NCI-H69 (cell line): ENCODE data around the gene DLGAP1.
A peak's percentile ranks its signal among the peaks of the same experiment; 100 is the strongest.

Experiments used
- DNase-seq: peaks from one replicate; lab custom pipeline; 2025; lab: John Stamatoyannopoulos, UW

Gene DLGAP1

DNA sequence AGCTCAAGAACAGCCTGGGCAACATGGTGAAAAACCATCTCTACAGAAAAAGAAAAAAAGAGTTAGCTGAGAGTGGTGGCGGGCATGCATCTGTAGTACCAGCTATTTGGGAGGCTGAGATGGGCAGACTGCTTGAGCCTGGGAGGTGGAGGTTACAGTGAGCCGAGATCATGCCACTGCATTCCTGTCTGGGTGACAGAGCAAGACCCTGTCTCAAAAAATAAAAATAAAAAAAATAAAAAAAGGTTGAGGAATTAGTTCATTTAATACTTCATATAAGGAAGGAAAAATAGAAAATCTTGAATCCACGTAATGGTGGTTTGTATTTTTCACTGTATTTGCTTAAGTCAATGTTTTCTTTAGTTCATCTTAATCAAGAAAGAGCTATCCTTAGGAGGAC is 763.4 kb downstream of the DLGAP1 start:
- peak; percentile 52 for DNase-seq

GRCh38 chr18:3690764-3691066 is 764.4 kb downstream of the DLGAP1 start:
- DNase-seq, result no peak

- DNase-seq, result no peak
Measured at GRCh38 chr18:3689986-3690763, 764.9 kb downstream of the DLGAP1 start.

- DNase-seq, result no peak
Measured at GRCh38 chr18:3689091-3689490, 766.0 kb downstream of the DLGAP1 start.

- DNase-seq, result peak; percentile 45
Measured at GRCh38 chr18:3688690-3689089, 766.4 kb downstream of the DLGAP1 start.

DNA sequence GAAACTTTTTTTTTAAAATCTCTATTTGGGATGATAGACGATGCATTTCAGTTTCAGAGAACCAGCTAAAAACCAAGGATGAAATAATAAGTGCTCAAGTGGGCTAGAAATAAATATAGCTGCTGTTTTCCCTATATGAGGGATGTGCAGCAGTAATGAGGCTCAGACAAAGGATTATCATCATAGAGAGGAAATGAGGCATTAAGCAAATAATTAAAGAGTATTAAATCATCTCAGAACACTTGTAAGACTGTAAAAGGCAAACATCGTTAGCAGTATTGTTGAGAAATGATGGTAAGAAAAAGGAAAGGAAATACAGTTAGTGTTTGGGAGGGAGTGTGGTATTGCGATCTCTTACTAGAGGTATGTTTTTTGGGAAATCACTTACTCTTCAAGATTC is 771.6 kb downstream of the DLGAP1 start:
- DNase-seq, result peak; percentile 92

GRCh38 chr18:3682061-3682460 is 773.0 kb downstream of the DLGAP1 start:
- DNase-seq, result no peak

- DNase-seq, result no peak
Measured at GRCh38 chr18:3679241-3679640, 775.9 kb downstream of the DLGAP1 start.

DNA sequence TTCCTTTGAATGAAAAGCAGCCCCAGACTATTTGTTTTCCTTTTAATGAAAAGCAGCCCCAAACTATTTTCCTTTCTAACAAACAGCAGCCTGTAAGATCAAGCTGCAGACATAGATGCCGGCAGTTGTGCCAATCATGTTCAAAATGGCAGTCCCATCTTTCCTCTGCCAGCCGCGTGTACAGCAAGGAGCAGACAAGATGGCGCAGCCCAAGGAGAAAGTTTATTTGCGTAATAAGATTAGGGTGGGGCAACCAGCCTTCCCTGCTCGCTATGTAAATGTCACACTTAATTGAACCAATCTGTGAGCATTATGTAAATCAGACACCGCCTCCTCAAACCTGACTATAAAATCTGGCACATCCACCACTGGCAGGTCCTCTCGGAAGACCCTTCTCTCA is 779.1 kb downstream of the DLGAP1 start:
- DNase-seq, result no peak

DNA sequence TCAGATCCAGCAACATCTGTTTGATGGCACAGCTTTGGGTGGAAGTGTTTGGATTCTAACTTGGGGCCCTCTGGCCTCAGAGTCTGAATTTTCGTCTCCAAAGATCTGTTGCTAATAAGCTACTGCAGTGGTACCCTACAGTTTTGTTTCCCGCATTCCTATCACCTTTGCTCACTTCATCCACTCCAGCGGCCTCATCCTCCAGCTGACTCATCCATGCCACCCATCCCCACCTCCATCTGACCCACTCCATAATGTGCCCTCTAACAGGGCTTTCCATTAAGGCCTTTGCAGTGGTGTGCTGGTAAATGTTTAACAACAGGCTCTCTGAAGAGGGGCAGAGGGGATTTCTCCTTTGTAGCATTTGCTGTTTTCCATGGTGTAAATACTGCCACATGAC is 779.7 kb downstream of the DLGAP1 start:
- no peak for DNase-seq

GRCh38 chr18:3671176-3671575 is 783.9 kb downstream of the DLGAP1 start:
- peak; percentile 51 for DNase-seq

- DNase-seq, result no peak
Measured at GRCh38 chr18:3669376-3669775, 785.7 kb downstream of the DLGAP1 start.

DNA sequence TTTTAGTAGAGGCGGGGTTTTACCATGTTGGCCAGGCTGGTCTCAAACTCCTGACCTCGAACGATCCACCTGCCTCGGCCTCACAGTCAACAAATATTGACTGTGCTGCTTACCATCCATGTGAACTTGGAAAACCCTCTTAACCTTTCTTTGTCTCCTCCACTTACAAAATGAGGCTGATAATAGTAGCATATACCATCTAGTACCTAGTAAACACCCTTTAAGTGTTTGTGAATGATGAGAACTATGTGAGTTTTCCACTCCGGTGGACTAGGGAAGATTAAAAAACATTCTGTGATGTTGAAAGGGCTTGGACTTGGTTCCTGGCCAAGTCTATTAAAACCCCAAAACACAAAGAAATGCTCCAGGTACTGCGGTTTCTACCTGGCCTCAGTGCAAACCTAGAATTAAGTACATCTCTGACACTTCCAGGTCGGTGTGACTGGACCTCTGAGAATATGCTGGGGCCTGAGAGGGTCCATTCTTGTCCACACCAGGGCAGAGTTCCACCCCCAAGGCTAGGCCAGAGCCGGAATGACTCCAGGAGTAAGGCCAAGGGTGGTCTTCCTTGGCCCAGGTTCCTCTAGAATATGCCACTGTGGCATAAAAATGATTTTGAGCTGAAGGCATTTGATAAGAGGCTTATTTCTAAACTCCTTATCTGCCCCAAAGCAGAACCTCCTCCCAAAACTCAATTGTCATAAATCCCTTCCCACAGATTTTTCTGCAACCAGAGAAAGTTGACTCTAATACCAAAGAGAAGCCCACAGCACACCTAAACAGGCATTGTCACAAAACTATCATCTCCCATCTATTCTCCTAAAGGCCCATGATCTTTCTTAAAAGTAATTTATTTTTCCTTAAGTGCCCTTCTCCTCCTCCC is 787.6 kb downstream of the DLGAP1 start:
- DNase-seq, result peak; percentile 64

DNA sequence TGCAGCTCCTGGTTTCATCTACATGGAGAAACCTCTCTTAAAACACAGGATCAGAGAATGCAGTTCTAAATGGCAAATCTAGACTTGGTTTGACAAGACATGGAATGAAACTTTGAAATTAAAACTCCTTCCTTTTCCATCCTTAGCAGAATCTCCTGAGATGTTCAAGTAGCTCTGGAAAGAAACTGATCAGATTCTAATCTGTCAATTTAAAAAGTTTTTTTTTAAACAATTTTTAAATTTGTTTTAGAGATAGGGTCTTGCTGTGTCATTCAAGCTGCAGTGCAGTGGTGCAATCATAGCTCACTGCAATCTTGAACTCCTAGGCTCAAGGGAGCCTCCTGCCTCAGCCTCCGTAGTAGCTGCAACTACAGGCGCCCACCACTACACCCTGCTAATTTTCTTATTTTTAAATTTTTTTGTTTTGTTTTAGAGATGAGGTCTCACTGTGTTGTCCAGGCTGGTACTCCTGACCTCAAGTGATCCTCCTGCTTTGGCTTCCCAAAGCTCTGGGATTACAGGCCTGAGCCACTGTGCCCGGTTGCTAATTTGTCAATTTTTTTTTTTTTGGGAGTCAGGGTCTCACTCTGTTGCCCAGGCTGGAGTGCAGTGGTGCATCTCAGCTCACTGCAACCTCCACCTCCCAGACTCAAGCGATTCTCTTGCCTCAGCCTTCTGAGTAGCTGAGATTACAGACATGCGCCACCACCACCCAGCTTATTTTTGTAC is 788.4 kb downstream of the DLGAP1 start:
- no peak for DNase-seq

- peak; percentile 93 for DNase-seq
Measured at GRCh38 chr18:3665780-3666525, 789.2 kb downstream of the DLGAP1 start.

GRCh38 chr18:3665204-3665603 is 789.9 kb downstream of the DLGAP1 start:
- no peak for DNase-seq

DNA sequence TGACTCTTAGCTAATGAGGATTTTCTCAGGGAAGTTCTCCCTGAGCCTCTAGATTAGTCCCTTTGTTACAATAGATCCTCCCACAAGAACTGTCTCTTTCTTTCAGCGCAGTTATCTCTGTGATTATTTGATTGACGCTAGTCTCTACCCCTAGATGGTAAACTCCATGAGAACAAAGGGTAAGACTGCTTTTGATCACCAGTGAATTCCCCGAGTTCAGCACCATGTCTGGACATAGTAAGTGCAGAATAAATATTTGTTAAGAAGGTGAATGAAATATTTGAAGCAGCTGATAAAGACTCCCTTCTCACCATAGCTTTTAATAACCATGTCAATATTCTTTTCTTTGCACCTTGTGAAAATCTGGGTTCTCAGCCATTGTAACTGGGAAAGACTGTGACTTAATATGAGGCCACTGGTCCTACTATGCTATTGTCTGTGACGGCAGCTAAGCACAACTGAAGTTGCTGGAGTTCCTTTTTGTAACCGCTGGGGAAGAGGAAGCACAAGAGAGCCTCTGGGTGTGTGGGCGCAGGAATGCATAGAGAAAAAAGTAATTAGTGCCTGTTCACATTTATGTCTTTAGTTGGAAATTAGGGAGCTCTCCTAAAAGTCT is 790.4 kb downstream of the DLGAP1 start:
- no peak for DNase-seq

- DNase-seq, result no peak
Measured at GRCh38 chr18:3663870-3664512, 791.1 kb downstream of the DLGAP1 start.

GRCh38 chr18:3661989-3662388 is 793.1 kb downstream of the DLGAP1 start:
- DNase-seq, result no peak

- no peak for DNase-seq
Measured at GRCh38 chr18:3660739-3661515, 794.2 kb downstream of the DLGAP1 start.
